GM13976 (cell line): Measurements from ENCODE around the gene DNM1L.

Experiments
- DNase-seq: peaks from one replicate; pipeline ENCODE4 v3.0.0; 2012; ENCODE audit warnings: low spot score
- CTCF ChIP-seq: IDR thresholded peaks from 2 replicates; pipeline ENCODE4 v1.5.1; 2012; ENCODE audit warnings: borderline replicate concordance, mild to moderate bottlenecking; ENCODE audit not compliant: insufficient read depth; ENCODE audit errors: extremely low read depth, missing control alignments, control extremely low read depth
- in situ Hi-C: fragments of 300-500 bp; cut with MboI; formaldehyde crosslinking; loops from one replicate; pipeline ENCODE4 v1.12.0; 2022; ENCODE audit warnings: low sequenced_read_pairs, mixed read lengths, inconsistent platforms; ENCODE audit not compliant: unreplicated experiment

Gene DNM1L

GRCh38 chr12:32755654-32756475 is 76.8 kb downstream of the DNM1L start, which contains the start of gene YARS2:
YARS2 (minus strand) TSS chr12:32755897; CDS start chr12:32755874, 23 bp downstream.
- in situ Hi-C loops = loop anchor here (10.0 to 25.0 kb wide), 3 partner anchors 156 to 1259 kb away; no protein-coding TSS in a partner anchor
- TF ChIP-seq CTCF = peak; percentile 76

DNA sequence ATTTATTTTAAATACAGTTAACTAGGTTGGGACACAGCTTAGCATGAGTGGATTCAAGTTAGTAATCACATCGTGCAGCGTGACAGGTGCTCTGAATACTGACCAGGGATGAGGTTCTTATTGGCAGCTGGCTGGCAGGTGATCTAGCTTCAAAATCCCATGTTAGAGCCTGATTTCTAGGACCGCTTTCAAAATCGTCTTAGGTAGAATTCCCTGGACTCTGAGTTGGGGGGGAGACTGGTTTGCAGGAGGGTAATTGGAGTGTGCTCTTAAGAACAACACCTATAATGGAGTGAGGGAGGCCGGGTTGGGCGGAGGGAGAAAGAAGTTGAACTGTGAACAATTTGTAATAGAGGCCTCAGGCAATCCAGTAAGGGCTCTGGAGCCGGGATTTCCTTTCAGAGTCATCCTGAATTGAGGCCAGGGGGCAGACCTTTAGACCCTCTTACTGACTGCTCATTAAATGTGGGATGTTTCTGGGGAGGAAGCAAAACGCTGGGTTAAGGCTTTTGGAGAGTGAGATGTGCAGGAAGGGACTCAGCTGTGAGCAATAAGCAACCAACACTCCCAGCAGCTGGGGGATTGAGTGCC is 77.5 kb downstream of the DNM1L start:
- TF ChIP-seq CTCF = no peak
- in situ Hi-C loops = loop anchor here (10.0 to 25.0 kb wide), 3 partner anchors 156 to 1258 kb away; no protein-coding TSS in a partner anchor
- no peak for DNase-seq

More at GRCh38 chr12:32755654-32756475, 76.8 kb downstream of the DNM1L start, which contains the start of gene YARS2:
- DNase-seq = peak; percentile 85

DNA sequence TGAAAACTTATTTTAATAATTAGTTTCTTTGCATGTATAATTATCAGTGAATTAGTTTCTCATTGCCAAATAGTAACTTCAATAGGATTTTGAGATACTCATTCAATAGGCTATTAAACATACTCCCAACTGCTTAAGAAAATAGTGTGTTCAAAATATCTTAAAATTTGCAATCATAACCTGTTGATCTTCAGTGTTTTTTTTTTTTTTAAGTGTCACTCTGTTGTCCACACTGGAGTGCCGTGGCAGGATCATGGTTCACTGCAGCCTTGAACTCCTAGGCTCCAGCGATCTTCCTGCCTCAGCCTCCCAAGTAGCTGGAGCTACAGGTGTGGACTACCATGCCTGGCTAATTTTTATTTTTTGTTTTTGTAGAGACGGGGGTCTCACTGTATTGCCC is 78.1 kb downstream of the DNM1L start:
- in situ Hi-C loops = loop anchor here (10.0 to 25.0 kb wide), 3 partner anchors 155 to 1258 kb away; no protein-coding TSS in a partner anchor
- TF ChIP-seq CTCF = no peak

DNA sequence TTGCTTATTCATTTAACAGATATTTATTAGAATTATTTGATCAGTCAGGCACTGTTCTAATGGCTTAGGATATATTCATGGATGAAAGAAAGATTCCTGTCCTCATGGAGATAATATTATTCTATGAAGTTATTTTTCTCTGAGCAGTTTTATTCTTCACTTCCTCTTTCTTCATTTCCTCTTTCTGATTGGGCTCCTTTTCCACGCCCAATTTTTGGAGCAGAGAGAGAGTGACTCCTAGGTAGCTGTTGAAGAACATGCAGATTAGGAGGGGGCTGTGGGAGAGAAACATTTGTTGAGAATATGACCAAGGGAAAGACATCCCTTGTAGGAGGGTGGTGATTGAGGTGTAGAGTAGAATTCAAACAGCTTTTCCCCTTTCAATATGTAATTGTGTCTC is 82.6 kb downstream of the DNM1L start:
- in situ Hi-C loops = loop anchor here (25.0 kb wide), 1 partner anchor 151 kb away; no protein-coding TSS in a partner anchor
- no peak for DNase-seq
- no peak for TF ChIP-seq CTCF

More for the DNA sequence above, 78.1 kb downstream of the DNM1L start:
- DNase-seq = no peak

GRCh38 chr12:32765906-32766305 is 86.8 kb downstream of the DNM1L start:
- DNase-seq = no peak
- TF ChIP-seq CTCF = no peak
- in situ Hi-C loops = loop anchor here (25.0 kb wide), 1 partner anchor 146 kb away; no protein-coding TSS in a partner anchor

DNA sequence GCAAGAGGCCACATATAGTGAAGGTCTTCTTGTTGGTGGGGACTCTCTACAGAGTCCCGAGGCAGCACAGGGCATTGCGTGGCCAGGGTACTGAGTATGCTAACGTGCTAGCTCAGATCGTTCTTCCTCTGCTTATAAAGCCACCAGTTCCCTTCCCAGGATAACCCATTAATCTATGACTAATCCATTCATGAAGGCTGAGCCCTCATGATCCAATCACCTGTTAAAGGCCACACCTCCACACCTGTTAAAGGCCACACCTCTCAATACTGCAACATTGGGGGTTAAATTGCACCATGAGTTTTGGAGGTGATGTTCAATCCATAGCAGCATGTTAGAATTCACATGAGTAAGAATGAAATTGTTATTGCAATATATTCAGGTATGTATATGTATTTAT is 89.4 kb downstream of the DNM1L start:
- no peak for DNase-seq
- in situ Hi-C loops = loop anchor here (25.0 kb wide), 1 partner anchor 144 kb away; no protein-coding TSS in a partner anchor
- no peak for TF ChIP-seq CTCF
